HCT116 (cell line): ENCODE results near the gene WNT11. TPM values are rescaled to one million over a fixed set of nuclear protein-coding genes. Genes with fewer than 3 reads are reported as not detected.

Experiments used
- ATAC-seq: fragments of 200-7000 bp; cut with Tn5 transposase; 2 replicates; pipeline ENCODE4 v1.9.1; 2020; ENCODE audit warnings: mild to moderate bottlenecking, moderate library complexity
- BruUV-seq: library from RNA; stranded (reverse); fragments of 400-500 nt; replicated peaks from 2 replicates; lab custom pipeline; 2021; lab: Mats Ljungman, UMichigan
- CTCF ChIA-PET: fragments of 300-600 bp; sonication (Branson Sonifier 250); formaldehyde crosslinking; loops from one replicate; lab custom pipeline; 2021; ENCODE audit warnings: antibody characterized with exemption; lab: Charles Lee
- POLR2A ChIA-PET: fragments of 300-600, 350-600 bp; sonication (Branson Sonifier 250); formaldehyde crosslinking; loops from one replicate; lab custom pipeline; 2021; ENCODE audit warnings: antibody characterized with exemption; lab: Charles Lee
- RAD21 ChIA-PET, 2 experiments: fragments of 300-600 bp; sonication (Branson Sonifier 250); formaldehyde crosslinking; loops; one replicate each; lab custom pipeline; 2023; ENCODE audit warnings: low total read pairs in 2 of 2; ENCODE audit not compliant: uncharacterized antibody in 2 of 2, unreplicated experiment in 2 of 2, low non-redundant PET in 1 of 2; lab: Charles Lee
- DNase-seq: peaks from one replicate; pipeline ENCODE4 v3.0.0-alpha.2; 2010; ENCODE audit warnings: low read depth, low spot score
- H2AFZ ChIP-seq: fragments of 200-600 bp; shearing (Covaris generic), sonication (generic); 2 replicates; pipeline ENCODE4 v1.6.1; 2017; ENCODE audit warnings: low read depth, mixed run types, mixed read lengths, antibody characterized with exemption, low read length; ENCODE audit not compliant: poor library complexity, severe bottlenecking
- H3K27ac ChIP-seq: 2 replicates; pipeline ENCODE4 v1.5.1; 2012; ENCODE audit warnings: low read depth, low read length
- H3K27me3 ChIP-seq: fragments of 200-600 bp; sonication (generic); 2 replicates; pipeline ENCODE4 v1.6.1; 2016; ENCODE audit warnings: mixed run types, low read length, mixed read lengths; ENCODE audit not compliant: insufficient read depth
- H3K36me3 ChIP-seq, 2 experiments: fragments of 200-500 bp in 1 of 2; fragments of 200-600 bp in 1 of 2; sonication (Bioruptor generic) in 1 of 2; sonication (generic) in 1 of 2; 2 replicates each; pipeline versions ENCODE4 v1.5.1 to v1.6.1; 2014 to 2016; ENCODE audit warnings: low read length in 2 of 2, inconsistent platforms in 1 of 2, mixed read lengths in 1 of 2, mixed run types in 1 of 2; ENCODE audit not compliant: insufficient read depth in 2 of 2, control insufficient read depth in 1 of 2
- H3K4me1 ChIP-seq, 2 experiments: fragments of 200-600 bp in 1 of 2; sonication (generic) in 1 of 2; 2 replicates each; pipeline versions ENCODE4 v1.5.1 to v1.6.1; 2012 to 2017; ENCODE audit warnings: low read length in 2 of 2, inconsistent platforms in 1 of 2, mild to moderate bottlenecking in 1 of 2, mixed read lengths in 1 of 2, mixed run types in 1 of 2, moderate library complexity in 1 of 2; ENCODE audit not compliant: insufficient read depth in 2 of 2, control insufficient read depth in 1 of 2
- H3K4me2 ChIP-seq: fragments of 200-600 bp; sonication (generic); 2 replicates; pipeline ENCODE4 v1.6.1; 2017; ENCODE audit warnings: mixed run types, low read length, mixed read lengths
- H3K4me3 ChIP-seq, 2 experiments: fragments of 200-600 bp in 1 of 2; sonication (generic) in 1 of 2; replicated peaks in 1 of 2; 2 replicates each; pipeline ENCODE4 v1.5.1; 2011 to 2016; ENCODE audit warnings: low read length in 2 of 2, control low read depth in 1 of 2, low read depth in 1 of 2, mild to moderate bottlenecking in 1 of 2, mixed read lengths in 1 of 2, mixed run types in 1 of 2
- H3K79me2 ChIP-seq: fragments of 200-600 bp; sonication (generic); 2 replicates; pipeline ENCODE4 v1.6.1; 2017; ENCODE audit warnings: mild to moderate bottlenecking, mixed run types, low read length, moderate library complexity, mixed read lengths; ENCODE audit not compliant: insufficient read depth
- H3K9ac ChIP-seq: fragments of 200-600 bp; sonication (generic); 2 replicates; pipeline ENCODE4 v1.6.1; 2016; ENCODE audit warnings: low read length, mixed read lengths
- H3K9me2 ChIP-seq: fragments of 200-600 bp; sonication (generic), shearing (Covaris generic); 2 replicates; pipeline ENCODE4 v1.6.1; 2017; ENCODE audit warnings: mixed run types, mild to moderate bottlenecking, moderate library complexity; ENCODE audit not compliant: insufficient read depth
- H3K9me3 ChIP-seq, 2 experiments: fragments of 200-500 bp in 1 of 2; fragments of 200-600 bp in 1 of 2; sonication (Bioruptor generic) in 1 of 2; sonication (generic) in 1 of 2; 2 replicates each; pipeline ENCODE4 v1.6.1; 2014 to 2017; ENCODE audit warnings: low read length in 2 of 2, mixed read lengths in 2 of 2, inconsistent platforms in 1 of 2, low read depth in 1 of 2, mild to moderate bottlenecking in 1 of 2, mixed run types in 1 of 2, moderate library complexity in 1 of 2; ENCODE audit not compliant: control insufficient read depth in 1 of 2, insufficient read depth in 1 of 2
- H4K20me1 ChIP-seq: fragments of 200-600 bp; sonication (generic), shearing (Covaris generic); 2 replicates; pipeline ENCODE4 v1.6.1; 2017; ENCODE audit warnings: mixed run types, mild to moderate bottlenecking, moderate library complexity; ENCODE audit not compliant: insufficient read depth
- CEBPB ChIP-seq: IDR thresholded peaks from 2 replicates; pipeline ENCODE4 v1.6.1; 2012; ENCODE audit warnings: low read depth
- EGR1 ChIP-seq: IDR thresholded peaks from 2 replicates; pipeline ENCODE4 v1.6.1; 2012; ENCODE audit warnings: low read depth
- EZH2 ChIP-seq: fragments of 200-600 bp; sonication (generic); IDR thresholded peaks from 2 replicates; pipeline ENCODE4 v1.6.1; 2017; ENCODE audit warnings: antibody characterized with exemption, mixed run types
- EZH2phosphoT487 ChIP-seq: fragments of 200-600 bp; IDR thresholded peaks from 2 replicates; pipeline ENCODE4 v1.6.1; 2018; ENCODE audit warnings: antibody characterized with exemption, borderline replicate concordance
- FOSL1 ChIP-seq: IDR thresholded peaks from 2 replicates; pipeline ENCODE4 v1.6.1; 2012; ENCODE audit warnings: low read depth
- SIN3A ChIP-seq: IDR thresholded peaks from 2 replicates; pipeline ENCODE4 v1.6.1; 2012; ENCODE audit warnings: low read depth
- SP1 ChIP-seq: IDR thresholded peaks from 2 replicates; pipeline ENCODE4 v1.6.1; 2012; ENCODE audit warnings: low read depth
- SRF ChIP-seq: IDR thresholded peaks from 2 replicates; pipeline ENCODE4 v1.6.1; 2012; ENCODE audit warnings: low read depth
- ZFX ChIP-seq: fragments of 450-650 bp; IDR thresholded peaks from 2 replicates; pipeline ENCODE4 v1.6.1; 2017
- ZNF274 ChIP-seq: fragments of 200-500 bp; sonication (Bioruptor generic); IDR thresholded peaks from 2 replicates; pipeline ENCODE4 v1.6.1; 2014; ENCODE audit warnings: mild to moderate bottlenecking, low read depth, low read length, inconsistent platforms
- intact Hi-C: fragments of 100-400 bp; cut with micrococcal nuclease; formaldehyde crosslinking; loops from 2 replicates; pipeline ENCODE4 v1.10.0; 2022
- total RNA-seq: library from RNA; stranded (reverse); gene quantifications from one replicate; pipeline ENCODE4 v1.2.1, GENCODE V29; 2021; ENCODE audit not compliant: unreplicated experiment
- TF ChIP-seq, protein P1 (sequence below): IDR thresholded peaks from 2 replicates; pipeline ENCODE4 v1.6.1; 2012
- TF ChIP-seq, protein P2 (sequence below): IDR thresholded peaks from 2 replicates; pipeline ENCODE4 v1.6.1; 2012

Gene WNT11
- total RNA-seq, 1 experiment from 2014 or later, result 1.9 TPM

DNA sequence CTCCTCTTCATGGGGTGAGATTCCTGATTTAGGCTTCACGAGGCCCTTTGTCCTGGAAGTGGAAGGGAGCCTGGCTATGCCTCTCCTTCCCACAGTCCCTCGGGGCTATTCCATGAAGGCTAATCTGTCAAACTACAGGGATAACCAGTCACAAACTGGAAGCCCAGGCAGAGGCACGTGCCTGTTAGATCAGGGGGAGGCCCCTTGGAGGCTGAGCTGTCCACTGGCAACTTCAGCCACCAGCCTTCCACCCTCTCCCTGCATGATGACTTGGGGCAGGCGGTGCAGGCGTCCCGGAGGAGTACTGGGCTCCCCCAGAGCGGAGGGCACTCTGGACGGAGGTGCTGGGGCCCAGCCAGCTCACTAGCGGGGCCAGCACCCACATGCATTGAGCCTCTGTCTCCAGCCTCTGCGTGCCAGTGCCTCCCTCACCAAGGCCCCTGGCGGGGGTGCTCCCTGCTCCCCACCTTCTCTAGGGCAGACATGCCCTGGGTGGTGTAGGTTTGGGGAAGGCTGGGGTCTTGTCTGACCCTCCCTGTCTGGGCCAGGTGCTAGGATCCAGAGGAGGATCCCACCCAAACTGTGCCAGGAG lies 42.9 kb downstream of the WNT11 start:
- no peak overlapping the region for H3K27ac ChIP-seq
- H2AFZ ChIP-seq, result no peak overlapping the region
- no peaks in the 10 kb centered on the region for H3K36me3 ChIP-seq
- ATAC-seq (no peak), DNase-seq (no peak)
- H4K20me1 ChIP-seq, result no peaks in the 10 kb centered on the region
- CTCF ChIA-PET, result interaction anchor here (1.6 kb wide), 1 partner anchor 11 kb away, joined by 7 read pairs; no protein-coding TSS in a partner anchor
- no peaks in the 10 kb centered on the region for H3K27me3 ChIP-seq
- H3K4me2 ChIP-seq, result no peak overlapping the region
- intact Hi-C loops, result no loop called here
- no peak overlapping the region for H3K4me3 ChIP-seq
- H3K9me3 ChIP-seq, result no peaks in the 10 kb centered on the region
- TF ChIP-seq SRF (no peak), SP1 (no peak), EGR1 (no peak), EZH2 (no peak), CEBPB (no peak), ZFX (no peak), SIN3A (no peak), ZNF274 (no peak), FOSL1 (no peak), EZH2phosphoT487 (no peak)
- TF ChIP-seq, protein P1, sequence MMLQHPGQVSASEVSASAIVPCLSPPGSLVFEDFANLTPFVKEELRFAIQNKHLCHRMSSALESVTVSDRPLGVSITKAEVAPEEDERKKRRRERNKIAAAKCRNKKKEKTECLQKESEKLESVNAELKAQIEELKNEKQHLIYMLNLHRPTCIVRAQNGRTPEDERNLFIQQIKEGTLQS, result no peak
- TF ChIP-seq, protein P2, sequence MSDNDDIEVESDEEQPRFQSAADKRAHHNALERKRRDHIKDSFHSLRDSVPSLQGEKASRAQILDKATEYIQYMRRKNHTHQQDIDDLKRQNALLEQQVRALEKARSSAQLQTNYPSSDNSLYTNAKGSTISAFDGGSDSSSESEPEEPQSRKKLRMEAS, result no peak
- no peaks in the 10 kb centered on the region for H3K79me2 ChIP-seq
- POLR2A ChIA-PET, result no interaction called here
- BruUV-seq, result no TSS peak
- no peaks in the 10 kb centered on the region for H3K9me2 ChIP-seq
- no peaks in the 10 kb centered on the region for H3K4me1 ChIP-seq
- RAD21 ChIA-PET, result no interaction called here
- H3K9ac ChIP-seq, result no peak overlapping the region
